AG04450 (cell line): ENCODE results near the gene STRN3. TPM values are rescaled to one million over a fixed set of nuclear protein-coding genes. Genes with fewer than 3 reads are reported as not detected.
"Not testable (repeated sequence)": the region's sequence is repeated elsewhere in the genome, so short reads cannot be mapped to it uniquely, and the experiment has no call there.

Source experiments
- CTCF ChIA-PET: fragments of 300-600, 350-600 bp; formaldehyde crosslinking; extraction: SDS; loops from one replicate; lab custom pipeline; 2022; ENCODE audit warnings: antibody characterized with exemption, inconsistent platforms; lab: Charles Lee
- POLR2A ChIA-PET: fragments of 350-600 bp; formaldehyde crosslinking; extraction: SDS; loops from one replicate; lab custom pipeline; 2021; ENCODE audit warnings: antibody characterized with exemption, inconsistent platforms; lab: Yijun Ruan, JAX
- DNase-seq: peaks from one replicate; pipeline ENCODE4 v3.0.0-alpha.2; 2011; ENCODE audit warnings: low read depth, low spot score
- H3K27ac ChIP-seq: one replicate; pipeline ENCODE4 v1.5.1; 2012; ENCODE audit warnings: low read depth, low read length, control low read depth
- H3K27me3 ChIP-seq: one replicate; pipeline ENCODE4 v1.6.0; 2012; ENCODE audit warnings: low read length; ENCODE audit not compliant: control insufficient read depth, insufficient read depth
- H3K4me3 ChIP-seq: 2 replicates; pipeline ENCODE4 v1.5.1; 2011; ENCODE audit warnings: mild to moderate bottlenecking, low read depth, low read length, control low read depth
- H3K9me3 ChIP-seq: 2 replicates; pipeline ENCODE4 v1.5.1; 2012; ENCODE audit warnings: low read length; ENCODE audit not compliant: control insufficient read depth, insufficient read depth
- polyA plus RNA-seq: library from polyadenylated mRNA; depleted of rRNA; stranded (reverse); fragments of >200 nt; gene quantifications from 2 replicates; pipeline ENCODE4 v1.2.3, GENCODE V29; 2011
- TF ChIP-seq, protein P1 (sequence below): IDR thresholded peaks from 2 replicates; pipeline ENCODE4 v1.5.1; 2011; ENCODE audit warnings: low read depth, low read length, control low read depth, inconsistent platforms

Gene STRN3
- polyA plus RNA-seq, 1 experiment: 41.1 TPM

DNA sequence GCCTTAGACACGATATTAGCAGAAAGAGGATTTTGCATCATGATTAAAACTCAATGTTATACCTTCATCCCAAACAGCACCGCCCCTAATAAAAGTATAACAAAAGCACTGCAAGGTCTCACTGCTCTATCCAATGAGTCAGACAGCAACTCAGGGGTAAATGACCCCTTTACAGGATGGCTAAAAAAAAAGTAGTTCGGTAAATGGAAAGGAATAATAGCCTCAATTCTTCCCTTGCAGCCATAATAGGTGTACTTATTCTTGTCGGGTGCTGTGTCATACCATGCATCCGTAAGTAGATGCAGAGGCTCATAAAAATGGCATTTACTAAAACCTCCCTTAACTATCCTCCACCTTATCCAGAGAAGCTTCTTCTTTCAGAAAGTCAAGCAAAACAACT lies 54.6 kb downstream of the STRN3 start:
- no peaks in the 10 kb centered on the region for H3K27me3 ChIP-seq
- ChIA-PET POLR2A (no interaction called here), CTCF (no interaction called here)
- DNase-seq: no peak
- peaks cover 11% of the 10 kb centered on the region for H3K9me3 ChIP-seq
- H3K27ac ChIP-seq: no peak overlapping the region
- no peak overlapping the region for H3K4me3 ChIP-seq
- TF ChIP-seq, protein P1, sequence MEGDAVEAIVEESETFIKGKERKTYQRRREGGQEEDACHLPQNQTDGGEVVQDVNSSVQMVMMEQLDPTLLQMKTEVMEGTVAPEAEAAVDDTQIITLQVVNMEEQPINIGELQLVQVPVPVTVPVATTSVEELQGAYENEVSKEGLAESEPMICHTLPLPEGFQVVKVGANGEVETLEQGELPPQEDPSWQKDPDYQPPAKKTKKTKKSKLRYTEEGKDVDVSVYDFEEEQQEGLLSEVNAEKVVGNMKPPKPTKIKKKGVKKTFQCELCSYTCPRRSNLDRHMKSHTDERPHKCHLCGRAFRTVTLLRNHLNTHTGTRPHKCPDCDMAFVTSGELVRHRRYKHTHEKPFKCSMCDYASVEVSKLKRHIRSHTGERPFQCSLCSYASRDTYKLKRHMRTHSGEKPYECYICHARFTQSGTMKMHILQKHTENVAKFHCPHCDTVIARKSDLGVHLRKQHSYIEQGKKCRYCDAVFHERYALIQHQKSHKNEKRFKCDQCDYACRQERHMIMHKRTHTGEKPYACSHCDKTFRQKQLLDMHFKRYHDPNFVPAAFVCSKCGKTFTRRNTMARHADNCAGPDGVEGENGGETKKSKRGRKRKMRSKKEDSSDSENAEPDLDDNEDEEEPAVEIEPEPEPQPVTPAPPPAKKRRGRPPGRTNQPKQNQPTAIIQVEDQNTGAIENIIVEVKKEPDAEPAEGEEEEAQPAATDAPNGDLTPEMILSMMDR: no peak

- H3K9me3 ChIP-seq: peaks cover 23% of the 10 kb centered on the region
- DNase-seq, POLR2A ChIA-PET, H3K27ac ChIP-seq, H3K27me3 ChIP-seq, H3K4me3 ChIP-seq: not testable (repeated sequence)
- CTCF ChIA-PET: interaction anchor here (0.9 to 1.0 kb wide), 2 partner anchors 11 to 113 kb away, joined by 3 read pairs; no protein-coding TSS in a partner anchor
These were observed 56.4 kb downstream of the STRN3 start for GRCh38 chr14:30969796-30970195.

GRCh38 chr14:30967364-30968098 lies 58.6 kb downstream of the STRN3 start:
- CTCF ChIA-PET, POLR2A ChIA-PET, H3K27ac ChIP-seq, DNase-seq, H3K4me3 ChIP-seq, H3K27me3 ChIP-seq: not testable (repeated sequence)
- H3K9me3 ChIP-seq: peaks cover 23% of the 10 kb centered on the region

DNA sequence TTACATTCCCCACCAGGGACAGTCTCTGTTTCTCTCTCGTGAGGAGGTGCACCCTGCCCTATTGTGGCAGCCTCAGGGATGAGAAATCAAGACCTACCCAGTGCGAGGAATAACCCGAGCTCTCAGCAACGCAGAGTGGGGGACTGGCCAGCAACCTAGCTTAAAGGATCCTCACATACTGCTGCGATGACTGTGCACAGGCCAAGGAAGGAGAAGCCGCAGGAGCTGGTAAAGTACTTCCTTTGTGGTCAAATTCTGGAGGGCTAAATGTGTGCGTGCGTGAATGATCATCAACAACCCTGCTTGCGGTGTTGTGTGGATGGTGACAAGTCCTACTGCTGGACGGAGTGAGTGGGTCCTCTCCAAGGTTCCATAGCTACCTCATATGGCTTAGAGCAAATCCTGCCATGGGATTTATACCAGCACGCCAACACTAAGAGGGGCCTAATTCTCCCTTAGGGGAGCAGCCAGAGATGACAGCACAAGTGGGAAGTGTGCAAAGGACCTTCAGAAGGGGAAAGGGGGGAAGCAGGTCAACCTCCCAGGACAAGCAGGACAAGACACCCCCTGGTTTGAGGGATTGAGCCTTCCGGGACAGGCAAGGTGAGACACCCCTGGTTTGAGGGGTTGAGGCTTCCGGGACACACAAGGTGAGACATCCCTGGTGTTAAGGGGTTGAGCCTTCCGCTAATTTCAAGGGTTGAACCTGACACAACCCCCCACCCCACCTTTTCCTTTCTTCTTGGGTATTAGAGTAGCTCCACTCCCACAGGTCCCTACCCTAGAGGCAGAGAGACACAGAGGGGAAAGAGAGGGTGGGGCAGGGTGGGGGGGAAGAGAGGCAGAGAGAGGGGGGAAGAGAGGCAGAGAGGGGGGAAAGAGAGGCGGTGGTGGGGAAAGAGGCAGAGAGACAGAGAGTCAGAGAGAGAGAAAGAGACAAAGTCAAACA lies 59.5 kb downstream of the STRN3 start:
- ChIA-PET CTCF (no interaction called here), POLR2A (no interaction called here)
- TF ChIP-seq, protein P1: no peak
- DNase-seq: no peak
- Histone ChIP-seq H3K27ac (no peak overlapping the region), H3K4me3 (no peak overlapping the region), H3K9me3 (peaks cover 23% of the 10 kb centered on the region), H3K27me3 (no peaks in the 10 kb centered on the region)

DNA sequence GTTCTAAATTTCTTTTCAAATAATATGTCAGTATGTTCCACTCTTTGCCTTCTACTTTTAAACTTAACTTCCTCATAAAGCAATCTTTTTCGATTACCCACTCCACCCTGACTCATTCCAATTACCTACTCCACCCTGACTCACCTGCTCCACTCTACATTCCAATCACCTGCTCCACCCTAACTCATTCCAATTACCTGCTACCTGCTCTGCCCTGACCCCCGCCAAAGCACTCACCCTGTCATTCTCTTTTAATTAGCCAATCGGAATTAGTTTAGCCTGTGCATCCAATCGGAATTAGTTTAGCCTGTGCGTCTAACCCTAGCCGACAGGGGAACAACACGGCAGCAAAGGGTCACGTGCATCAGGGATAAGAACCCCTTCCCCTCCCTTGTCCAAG lies 60.3 kb downstream of the STRN3 start:
- H3K4me3 ChIP-seq, H3K27ac ChIP-seq, DNase-seq, CTCF ChIA-PET, POLR2A ChIA-PET, H3K27me3 ChIP-seq: not testable (repeated sequence)
- H3K9me3 ChIP-seq: peaks cover 23% of the 10 kb centered on the region

DNA sequence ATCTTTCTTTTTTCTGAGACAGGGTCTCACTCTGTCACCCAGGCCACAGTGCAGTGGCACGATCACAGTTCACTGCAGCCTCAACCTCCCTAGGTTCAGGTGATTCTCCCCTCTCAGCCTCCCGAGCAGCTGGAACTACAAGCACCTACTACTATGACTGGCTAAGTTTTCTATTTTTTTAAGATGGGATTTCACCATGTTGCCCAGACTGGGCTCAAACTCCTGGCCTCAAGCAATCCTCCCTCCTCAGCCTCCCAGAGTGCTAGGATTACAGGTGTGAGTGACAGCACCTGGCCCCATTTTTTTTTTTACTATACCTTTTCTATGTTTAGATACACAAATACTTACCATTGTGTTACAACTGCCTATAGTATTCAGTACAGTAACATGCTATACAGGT lies 63.6 kb downstream of the STRN3 start:
- POLR2A ChIA-PET, H3K27me3 ChIP-seq, CTCF ChIA-PET, H3K4me3 ChIP-seq, H3K27ac ChIP-seq, DNase-seq: not testable (repeated sequence)
- H3K9me3 ChIP-seq: peaks cover 20% of the 10 kb centered on the region
